Glutamatergic neuron (in vitro differentiated cells): ENCODE data around the gene PCDHGA1. TPM values are rescaled to one million over a fixed set of nuclear protein-coding genes. Genes with fewer than 3 reads are reported as not detected.

Source experiments
- DNase-seq: peaks from one replicate; pipeline ENCODE4 v3.0.0; 2022
- H3K27ac Mint-ChIP-seq: one replicate; pipeline ENCODE4 v1.8.0; 2020; ENCODE audit warnings: mild to moderate bottlenecking, mixed read lengths, inconsistent platforms; ENCODE audit not compliant: unreplicated experiment
- H3K27me3 Mint-ChIP-seq: one replicate; pipeline ENCODE4 v1.8.0; 2020; ENCODE audit warnings: mild to moderate bottlenecking, moderate library complexity, mixed read lengths, inconsistent platforms; ENCODE audit not compliant: unreplicated experiment
- H3K36me3 Mint-ChIP-seq: one replicate; pipeline ENCODE4 v1.8.0; 2020; ENCODE audit warnings: mild to moderate bottlenecking, mixed read lengths, inconsistent platforms; ENCODE audit not compliant: unreplicated experiment
- H3K4me1 Mint-ChIP-seq: one replicate; pipeline ENCODE4 v1.8.0; 2020; ENCODE audit warnings: mild to moderate bottlenecking, low read depth, mixed read lengths, inconsistent platforms; ENCODE audit not compliant: unreplicated experiment
- H3K4me3 Mint-ChIP-seq: one replicate; pipeline ENCODE4 v1.8.0; 2020; ENCODE audit warnings: mild to moderate bottlenecking, mixed read lengths, inconsistent platforms; ENCODE audit not compliant: unreplicated experiment
- H3K9me3 Mint-ChIP-seq: one replicate; pipeline ENCODE4 v1.8.0; 2020; ENCODE audit warnings: mild to moderate bottlenecking, moderate library complexity, mixed read lengths, inconsistent platforms; ENCODE audit not compliant: unreplicated experiment
- CTCF ChIP-seq: fragments of 200-600 bp; sonication (generic); IDR thresholded peaks from one replicate; pipeline ENCODE4 v1.5.0; 2021; ENCODE audit not compliant: partially characterized antibody, unreplicated experiment
- total RNA-seq: library from RNA; stranded (reverse); fragmentation: NEBNext Ultra II Directional; extraction: Animal tissue kit (Norgen Biotek cat#: 25700); gene quantifications from one replicate; pipeline ENCODE4 v1.2.1, GENCODE V29; 2021; ENCODE audit not compliant: unreplicated experiment

The PCDHGA1 gene
- total RNA-seq, 1 donor from 2014 or later = 4.6 TPM

GRCh38 chr5:141522301-141522700 lies 192.0 kb downstream of the PCDHGA1 start:
- no peaks in the 10 kb centered on the region for H3K36me3 Mint-ChIP-seq
- no peak overlapping the region for H3K27ac Mint-ChIP-seq
- no peak overlapping the region for H3K4me3 Mint-ChIP-seq
- no peak for TF ChIP-seq CTCF
- peaks cover 3% of the 10 kb centered on the region for H3K27me3 Mint-ChIP-seq
- no peak for DNase-seq
- peaks cover 13% of the 10 kb centered on the region for H3K9me3 Mint-ChIP-seq
- peaks cover 38% of the 10 kb centered on the region for H3K4me1 Mint-ChIP-seq

GRCh38 chr5:141523991-141524390 lies 193.7 kb downstream of the PCDHGA1 start:
- peaks cover 31% of the 10 kb centered on the region for H3K4me1 Mint-ChIP-seq
- TF ChIP-seq CTCF = no peak
- H3K9me3 Mint-ChIP-seq = peaks cover 8% of the 10 kb centered on the region
- no peak for DNase-seq
- peak overlapping the region; percentile 69 for H3K4me3 Mint-ChIP-seq
- no peaks in the 10 kb centered on the region for H3K27me3 Mint-ChIP-seq
- no peaks in the 10 kb centered on the region for H3K36me3 Mint-ChIP-seq
- H3K27ac Mint-ChIP-seq = peak overlapping the region; percentile 80

GRCh38 chr5:141524604-141525597 lies 194.6 kb downstream of the PCDHGA1 start:
- Mint-ChIP-seq H3K27ac (peak overlapping the region; percentile 80), H3K4me1 (peaks cover 31% of the 10 kb centered on the region), H3K4me3 (peak overlapping the region; percentile 69), H3K27me3 (no peaks in the 10 kb centered on the region), H3K36me3 (no peaks in the 10 kb centered on the region), H3K9me3 (peaks cover 8% of the 10 kb centered on the region)
- peak; percentile 85 for DNase-seq
- peak; percentile 98 for TF ChIP-seq CTCF

GRCh38 chr5:141525653-141526052 lies 195.3 kb downstream of the PCDHGA1 start:
- peaks cover 6% of the 10 kb centered on the region for H3K9me3 Mint-ChIP-seq
- H3K4me3 Mint-ChIP-seq = no peak overlapping the region
- H3K27ac Mint-ChIP-seq = peak overlapping the region; percentile 65
- no peak for DNase-seq
- no peaks in the 10 kb centered on the region for H3K27me3 Mint-ChIP-seq
- no peak for TF ChIP-seq CTCF
- peaks cover 30% of the 10 kb centered on the region for H3K4me1 Mint-ChIP-seq
- no peaks in the 10 kb centered on the region for H3K36me3 Mint-ChIP-seq

- Mint-ChIP-seq H3K4me1 (peaks cover 20% of the 10 kb centered on the region), H3K4me3 (no peak overlapping the region), H3K27ac (no peak overlapping the region), H3K9me3 (peaks cover 5% of the 10 kb centered on the region), H3K27me3 (no peaks in the 10 kb centered on the region), H3K36me3 (no peaks in the 10 kb centered on the region)
- TF ChIP-seq CTCF = no peak
- no peak for DNase-seq
Measured at GRCh38 chr5:141527426-141527825, 197.1 kb downstream of the PCDHGA1 start.
